Adrenal gland (tissue), 5 donors: Measurements from ENCODE around the gene TCP10L.

Experiments
- CTCF ChIP-seq, 6 experiments: fragments of 450-650 bp in 4 of 6; fragments of 200-600 bp in 2 of 6; sonication (generic) in 1 of 6; IDR thresholded peaks; 1 replicate in 5 of 6; 2 replicates in 1 of 6; pipeline versions ENCODE4 v1.5.1 to v1.8.0; 2016 to 2021; ENCODE audit warnings: antibody characterized with exemption in 6 of 6, mild to moderate bottlenecking in 2 of 6, moderate library complexity in 1 of 6
- POLR2A ChIP-seq, 2 donors: fragments of 450-650 bp; IDR thresholded peaks; one replicate each; pipeline ENCODE4 v1.6.1; 2017; ENCODE audit warnings: antibody characterized with exemption in 2 of 2, mild to moderate bottlenecking in 2 of 2, moderate library complexity in 1 of 2
- donor health status: DM: no; HTN: no; CAD: no.

- TF ChIP-seq CTCF (IDR thresholded peaks at IDR 0.05): no peak
- TF ChIP-seq POLR2A (IDR thresholded peaks at IDR 0.05): no peak
These were observed 60.0 kb downstream of the TCP10L start for GRCh38 chr21:32525282-32525681.
